ENCODE data around the gene ZNF778. TPM values are rescaled to one million over a fixed set of nuclear protein-coding genes. Genes with fewer than 3 reads are reported as not detected.
"Not testable (repeated sequence)": the region's sequence is repeated elsewhere in the genome, so short reads cannot be mapped to it uniquely, and the experiment has no call there.

Gene ZNF778
- total RNA-seq, 1 experiment from 2014 or later, result 19.5 TPM

- POLR2A ChIA-PET, result interaction anchor here (0.7 to 1.4 kb wide), 7 partner anchors 18 to 1297 kb away, joined by 3 to 9 read pairs (median 3); partner anchors contain the start of gene ZNF778
- no peaks in the 10 kb centered on the region for H3K36me3 ChIP-seq (ENCODE audit: control insufficient read depth in 1 of 2, insufficient read depth in 2 of 2, low read length in 2 of 2)
- intact Hi-C loops (cut with micrococcal nuclease), result loop anchor here (10.0 kb wide), 1 partner anchor 78 kb away; no protein-coding TSS in a partner anchor
- peak; percentile 68 for DNase-seq (ENCODE audit: low read depth, low spot score)
- H3K27me3 ChIP-seq (ENCODE audit: insufficient read depth, low read length), result no peaks in the 10 kb centered on the region
- ATAC-seq, result peak; percentile 93
- H3K27ac ChIP-seq (ENCODE audit: low read depth, low read length), result peak overlapping the region; percentile 77
- RAD21 ChIA-PET (ENCODE audit: low non-redundant PET in 1 of 2, low total read pairs in 2 of 2, uncharacterized antibody in 2 of 2, unreplicated experiment in 2 of 2), result interaction anchor here in 1 of 2 experiments (0.9 kb wide), 1 partner anchor 227 kb away, joined by 3 read pairs; no protein-coding TSS in a partner anchor
- H3K4me1 ChIP-seq (ENCODE audit: control insufficient read depth in 1 of 2, insufficient read depth in 2 of 2, low read length in 2 of 2), result peaks cover 7 to 18% of the 10 kb centered on the region in 2 experiments; a peak in 2 of 4 replicates
- no peak for TF ChIP-seq FOSL1 (IDR thresholded peaks at IDR 0.05; ENCODE audit: low read depth)
- TF ChIP-seq ZFX (IDR thresholded peaks at IDR 0.05), result peak; percentile 95; the same call in 1 of the 2 replicates
- peak; percentile 76 for TF ChIP-seq POLR2AphosphoS5 (IDR thresholded peaks at IDR 0.05; ENCODE audit: low read depth, low read length)
- TF ChIP-seq POLR2A (IDR thresholded peaks at IDR 0.05; ENCODE audit: borderline replicate concordance, extremely low read depth, insufficient read depth, insufficient read length), result peak; percentile 50
- TF ChIP-seq EGR1 (IDR thresholded peaks at IDR 0.05; ENCODE audit: low read depth), result no peak
- H3K9ac ChIP-seq (ENCODE audit: low read length), result peak overlapping the region; percentile 75
- no TSS peak for BruUV-seq (replicated peaks)
- peak overlapping the region; percentile 96 for H3K4me2 ChIP-seq (ENCODE audit: low read length)
- H3K4me3 ChIP-seq (replicated peaks in 1 of 2; ENCODE audit: low read depth in 1 of 2, low read length in 2 of 2), result peak overlapping the region; percentile 50 to 68
- no peaks in the 10 kb centered on the region for H3K9me2 ChIP-seq (ENCODE audit: insufficient read depth)
- H4K20me1 ChIP-seq (ENCODE audit: insufficient read depth), result no peaks in the 10 kb centered on the region
- no peaks in the 10 kb centered on the region for H3K79me2 ChIP-seq (ENCODE audit: insufficient read depth, low read length)
- CTCF ChIA-PET, result interaction anchor here (1.0 to 1.3 kb wide), 4 partner anchors 42 to 310 kb away, joined by 3 to 4 read pairs (median 3); no protein-coding TSS in a partner anchor
- H2AFZ ChIP-seq (ENCODE audit: low read depth, low read length, poor library complexity, severe bottlenecking), result no peak overlapping the region
- peaks cover 0 to 11% of the 10 kb centered on the region in 2 experiments; a peak in 1 of 4 replicates for H3K9me3 ChIP-seq (ENCODE audit: control insufficient read depth in 1 of 2, insufficient read depth in 1 of 2, low read depth in 1 of 2, low read length in 2 of 2)
Observed at GRCh38 chr16:89246903-89247733, 29.6 kb downstream of the ZNF778 start.

GRCh38 chr16:89247734-89248075 lies 30.2 kb downstream of the ZNF778 start:
- Histone ChIP-seq H3K4me1 (ENCODE audit: control insufficient read depth in 1 of 2, insufficient read depth in 2 of 2, low read length in 2 of 2) (peaks cover 7 to 18% of the 10 kb centered on the region in 2 experiments; a peak in 2 of 4 replicates), H3K4me2 (ENCODE audit: low read length) (peak overlapping the region; percentile 96), H3K4me3 (replicated peaks in 1 of 2; ENCODE audit: low read depth in 1 of 2, low read length in 2 of 2) (peak overlapping the region; percentile 46 to 68), H3K9ac (ENCODE audit: low read length) (peak overlapping the region; percentile 40; the same call in 1 of the 2 replicates), H3K9me3 (ENCODE audit: control insufficient read depth in 1 of 2, insufficient read depth in 1 of 2, low read depth in 1 of 2, low read length in 2 of 2) (peaks cover 0 to 11% of the 10 kb centered on the region in 2 experiments; a peak in 1 of 4 replicates), H3K27ac (ENCODE audit: low read depth, low read length) (peak overlapping the region; percentile 30; the same call in 1 of the 2 replicates)
- POLR2A ChIA-PET, result interaction anchor here (0.7 to 1.4 kb wide), 5 partner anchors 17 to 370 kb away, joined by 3 to 9 read pairs (median 3); partner anchors contain the start of gene ZNF778
- CTCF ChIA-PET, result interaction anchor here (1.0 to 1.3 kb wide), 4 partner anchors 41 to 309 kb away, joined by 3 to 4 read pairs (median 3); no protein-coding TSS in a partner anchor
- intact Hi-C loops (cut with micrococcal nuclease), result loop anchor here (10.0 kb wide), 1 partner anchor 77 kb away; no protein-coding TSS in a partner anchor
- peak; percentile 64 for ATAC-seq
- H2AFZ ChIP-seq (ENCODE audit: low read depth, low read length, poor library complexity, severe bottlenecking); DNase-seq (ENCODE audit: low read depth, low spot score); H3K79me2 ChIP-seq (ENCODE audit: insufficient read depth, low read length); H4K20me1 ChIP-seq (ENCODE audit: insufficient read depth); H3K27me3 ChIP-seq (ENCODE audit: insufficient read depth, low read length); H3K36me3 ChIP-seq (ENCODE audit: control insufficient read depth in 1 of 2, insufficient read depth in 2 of 2, low read length in 2 of 2); BruUV-seq (replicated peaks); H3K9me2 ChIP-seq (ENCODE audit: insufficient read depth): not testable (repeated sequence)
- RAD21 ChIA-PET (ENCODE audit: low non-redundant PET in 1 of 2, low total read pairs in 2 of 2, uncharacterized antibody in 2 of 2, unreplicated experiment in 2 of 2), result interaction anchor here in 1 of 2 experiments (0.9 kb wide), 1 partner anchor 226 kb away, joined by 3 read pairs; no protein-coding TSS in a partner anchor
